Activated gamma-delta T cell (primary cell): ENCODE measurements around the gene C1QTNF8.

Source experiments
- DNase-seq: peaks from one replicate; lab custom pipeline; 2025; lab: John Stamatoyannopoulos, UW

The C1QTNF8 gene

GRCh38 chr16:1060416-1061340 is 35.4 kb downstream of the C1QTNF8 start:
- DNase-seq = no peak

GRCh38 chr16:1059310-1059709 is 36.7 kb downstream of the C1QTNF8 start:
- no peak for DNase-seq

GRCh38 chr16:1058216-1058615 is 37.8 kb downstream of the C1QTNF8 start:
- DNase-seq = no peak

GRCh38 chr16:1057252-1057932 is 38.7 kb downstream of the C1QTNF8 start:
- no peak for DNase-seq

- DNase-seq = no peak
Measured at GRCh38 chr16:1056196-1056595, 39.8 kb downstream of the C1QTNF8 start.

GRCh38 chr16:1055557-1055924 is 40.5 kb downstream of the C1QTNF8 start:
- no peak for DNase-seq

- DNase-seq = no peak
Measured at GRCh38 chr16:1054660-1055556, 41.1 kb downstream of the C1QTNF8 start.

- DNase-seq = no peak
Measured at GRCh38 chr16:1053700-1054368, 42.2 kb downstream of the C1QTNF8 start.

- no peak for DNase-seq
Measured at GRCh38 chr16:1053121-1053521, 42.9 kb downstream of the C1QTNF8 start.

GRCh38 chr16:1052721-1053120 is 43.3 kb downstream of the C1QTNF8 start:
- no peak for DNase-seq

- no peak for DNase-seq
Measured at GRCh38 chr16:1051446-1051845, 44.6 kb downstream of the C1QTNF8 start.

GRCh38 chr16:1050921-1051320 is 45.1 kb downstream of the C1QTNF8 start:
- no peak for DNase-seq

- DNase-seq = no peak
Measured at GRCh38 chr16:1050516-1050915, 45.5 kb downstream of the C1QTNF8 start.

GRCh38 chr16:1049976-1050247 is 46.1 kb downstream of the C1QTNF8 start:
- no peak for DNase-seq

GRCh38 chr16:1049113-1049975 is 46.7 kb downstream of the C1QTNF8 start:
- no peak for DNase-seq

- no peak for DNase-seq
Measured at GRCh38 chr16:1048442-1049112, 47.5 kb downstream of the C1QTNF8 start.

- DNase-seq = no peak
Measured at GRCh38 chr16:1047801-1048200, 48.2 kb downstream of the C1QTNF8 start.

- DNase-seq = no peak
Measured at GRCh38 chr16:1047123-1047522, 48.9 kb downstream of the C1QTNF8 start.

GRCh38 chr16:1045993-1046911 is 49.8 kb downstream of the C1QTNF8 start:
- DNase-seq = no peak
